Epithelial cell of proximal tubule (primary cell): ENCODE results near the gene ASCC1. TPM values are rescaled to one million over a fixed set of nuclear protein-coding genes. Genes with fewer than 3 reads are reported as not detected.
"Not testable (repeated sequence)": the region's sequence is repeated elsewhere in the genome, so short reads cannot be mapped to it uniquely, and the experiment has no call there.

Experiments used
- DNase-seq: peaks from one replicate; pipeline ENCODE4 v3.0.0-alpha.2; 2011; ENCODE audit warnings: low read depth
- H3K4me3 ChIP-seq: 2 replicates; pipeline ENCODE4 v1.5.1; 2011; ENCODE audit warnings: low read depth, mild to moderate bottlenecking, low read length
- CTCF ChIP-seq: conservative IDR thresholded peaks from 2 replicates; pipeline ENCODE4 v1.5.1; 2012; ENCODE audit warnings: low read depth, mild to moderate bottlenecking, low read length
- total RNA-seq: library from RNA; depleted of rRNA; stranded (reverse); fragments of >200 nt; gene quantifications from 2 replicates; pipeline ENCODE4 v1.2.3, GENCODE V29; 2015

Gene ASCC1
- total RNA-seq, 1 donor from 2014 or later: 21.4 TPM

- no peak for DNase-seq
- no peak for TF ChIP-seq CTCF
- no peak overlapping the region for H3K4me3 ChIP-seq
Measured at GRCh38 chr10:72140850-72141249, 75.2 kb downstream of the ASCC1 start.

DNA sequence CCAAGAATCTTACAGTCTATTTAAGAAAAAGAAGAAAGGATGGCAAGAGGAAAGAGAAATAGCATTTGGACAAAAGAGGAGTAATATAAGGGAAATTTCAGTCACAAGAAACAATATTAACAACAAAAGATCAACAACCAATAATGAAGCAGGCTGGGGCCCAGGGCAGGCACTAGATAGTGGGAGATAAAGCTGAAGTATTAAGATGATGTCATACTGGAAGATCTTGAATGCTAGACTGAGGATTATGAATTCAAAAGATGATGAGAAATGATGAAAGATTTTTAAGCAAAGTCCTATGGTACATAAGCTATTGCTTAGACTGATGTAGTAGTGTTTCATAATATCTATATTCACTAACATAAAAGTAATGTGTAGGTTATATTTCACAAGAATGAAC is 75.9 kb downstream of the ASCC1 start:
- no peak overlapping the region for H3K4me3 ChIP-seq
- TF ChIP-seq CTCF: no peak
- DNase-seq: no peak

DNA sequence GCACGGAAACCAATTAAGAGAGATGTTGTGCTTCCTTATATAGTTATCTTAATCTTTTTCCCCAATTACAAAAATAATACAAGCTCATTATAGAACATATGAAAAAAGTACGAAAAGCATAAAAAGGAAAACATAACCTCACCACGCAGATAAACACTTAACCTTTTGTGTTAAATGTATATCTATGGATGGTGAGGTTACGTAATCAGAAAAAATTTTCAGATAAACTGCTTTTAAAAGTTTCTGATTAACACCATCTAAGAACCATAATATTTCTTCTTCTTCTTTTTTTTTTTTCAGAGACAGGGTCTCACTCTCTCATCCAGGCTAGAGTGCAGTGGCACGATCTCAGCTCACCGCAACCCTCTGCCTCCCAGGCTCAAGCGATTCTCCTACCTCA is 78.5 kb downstream of the ASCC1 start:
- H3K4me3 ChIP-seq: no peak overlapping the region
- DNase-seq: no peak
- TF ChIP-seq CTCF: no peak

- not testable (repeated sequence) for DNase-seq, H3K4me3 ChIP-seq
Measured at GRCh38 chr10:72136225-72136624, 79.9 kb downstream of the ASCC1 start.

DNA sequence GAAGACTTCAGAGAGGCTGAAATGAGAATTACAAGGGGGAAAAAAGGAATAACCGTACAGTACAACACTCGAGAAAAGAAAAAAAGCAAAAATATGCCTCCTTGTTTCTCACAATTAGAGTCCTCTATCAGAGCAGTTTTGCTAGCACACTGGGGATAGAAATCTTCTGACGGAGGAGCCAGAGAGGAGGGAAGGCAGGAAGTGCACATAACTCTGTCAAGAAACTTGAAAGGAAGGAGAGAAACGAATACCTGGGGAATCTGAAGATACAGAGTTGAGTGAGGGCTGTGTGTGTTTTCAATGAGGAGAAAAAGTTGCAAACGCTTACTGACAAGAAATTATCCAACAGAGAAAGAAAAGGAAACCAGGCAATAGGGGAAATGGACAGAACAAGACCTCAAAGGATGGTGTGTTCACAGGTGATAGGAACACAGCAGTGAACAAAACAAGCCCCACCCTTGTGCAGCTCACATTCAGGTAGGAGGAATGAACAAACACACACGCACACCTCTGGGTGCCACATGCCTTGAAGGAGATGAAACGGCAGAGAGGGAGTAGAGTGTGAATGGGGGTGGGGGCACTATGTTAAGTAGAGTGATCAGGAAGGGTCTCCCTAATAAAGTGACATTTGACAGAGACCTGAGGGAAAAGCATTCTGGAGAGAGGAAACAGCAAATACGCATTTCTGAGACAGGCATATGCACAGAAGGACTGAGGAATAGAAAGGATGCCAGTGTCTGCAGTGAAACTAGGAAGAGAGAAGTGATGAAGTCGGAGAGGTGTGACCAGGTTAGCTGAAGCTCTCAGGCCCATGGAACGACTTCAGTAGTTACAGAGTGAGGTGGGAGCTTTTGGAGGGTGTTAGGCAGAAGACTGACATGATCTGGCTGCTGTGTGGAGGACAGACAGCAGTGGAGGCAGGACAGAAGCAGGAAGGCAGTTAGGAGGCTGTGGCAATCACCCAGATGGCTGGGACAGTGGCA is 81.0 kb downstream of the ASCC1 start:
- TF ChIP-seq CTCF: no peak

DNA sequence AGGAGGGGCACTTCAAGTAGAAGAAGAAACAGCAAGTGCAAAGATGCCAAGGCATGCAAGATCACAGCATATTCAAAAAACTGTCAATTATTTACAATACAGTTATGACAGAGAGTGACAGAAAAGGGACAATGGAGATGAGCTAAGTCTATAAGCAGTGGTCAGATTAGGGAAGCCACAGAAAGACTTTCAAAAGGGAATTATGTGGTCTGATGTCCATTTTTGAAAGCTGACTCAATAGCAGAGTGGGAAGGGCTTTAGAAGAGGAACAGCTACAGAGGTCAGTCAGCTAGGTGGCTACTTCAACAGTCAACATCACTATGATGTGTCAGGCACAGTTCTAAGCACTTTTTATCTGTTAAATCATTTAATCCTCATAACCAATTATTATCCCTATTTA is 82.6 kb downstream of the ASCC1 start:
- no peak overlapping the region for H3K4me3 ChIP-seq
- no peak for TF ChIP-seq CTCF
- peak; percentile 15 for DNase-seq

More for the DNA sequence above, 81.0 kb downstream of the ASCC1 start:
- DNase-seq: no peak
- H3K4me3 ChIP-seq: no peak overlapping the region

DNA sequence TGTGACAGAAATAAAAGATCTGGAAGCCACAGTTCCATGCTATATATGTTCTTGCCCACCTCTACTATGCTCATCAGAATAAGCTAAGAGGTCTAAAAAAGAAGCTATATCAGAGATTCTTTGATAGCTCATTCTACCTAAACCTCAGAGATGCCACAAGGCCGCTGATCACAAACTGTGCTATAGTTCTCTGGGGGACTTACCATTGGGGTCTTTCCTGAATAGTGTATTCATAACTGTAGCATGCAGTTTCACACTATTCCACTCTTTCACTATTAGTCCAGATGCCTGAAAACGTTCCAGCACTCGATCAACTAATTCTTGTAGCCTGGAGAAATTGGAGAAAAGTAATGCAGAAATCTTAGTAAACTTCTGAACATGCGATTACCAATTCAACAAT is 83.2 kb downstream of the ASCC1 start:
- no peak for TF ChIP-seq CTCF
- H3K4me3 ChIP-seq: no peak overlapping the region
- DNase-seq: no peak
